Stimulated activated CD4-positive, alpha-beta T cell treated with anti-CD3 and anti-CD28 coated beads, Interleukin-1b, Interleukin-23, amount 100 ng/mL, for 24 hours (primary cell): Measurements from ENCODE around the gene TMEM132C.

Experiments
- DNase-seq, 4 experiments: peaks; one replicate each; pipeline ENCODE4 v3.0.0-alpha.2; 2020; ENCODE audit warnings: low read depth in 4 of 4, low spot score in 1 of 4

The TMEM132C gene

DNA sequence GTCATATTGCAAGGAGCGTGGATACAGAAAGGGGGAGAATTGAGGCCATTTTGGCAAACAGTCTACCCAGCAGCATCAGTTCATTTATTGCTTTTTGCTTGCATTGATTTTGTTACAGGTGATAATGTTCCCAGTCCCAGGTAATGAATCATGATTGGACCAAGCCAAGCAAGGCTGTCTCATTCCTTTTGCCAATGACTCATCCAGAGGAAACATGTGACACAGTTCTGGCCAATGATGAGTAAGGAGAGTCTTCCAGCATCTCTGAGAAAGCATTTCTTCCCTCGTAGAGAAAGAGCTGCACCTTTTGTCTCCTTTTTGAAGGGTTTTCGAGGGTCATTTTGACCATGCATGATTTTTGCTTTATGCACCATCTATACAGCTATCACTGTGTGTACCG is 488.6 kb downstream of the TMEM132C start:
- DNase-seq, result no peak
